Gastroesophageal sphincter (tissue), 3 donors: ENCODE results near the gene DNAH17.

Experiments used
- POLR2A ChIP-seq, 2 donors: fragments of 450-650 bp; IDR thresholded peaks; one replicate each; pipeline ENCODE4 v1.6.1; 2017; ENCODE audit warnings: antibody characterized with exemption in 2 of 2, mild to moderate bottlenecking in 2 of 2, moderate library complexity in 1 of 2
- POLR2AphosphoS5 ChIP-seq: sonication (generic); formaldehyde crosslinking; IDR thresholded peaks from one replicate; pipeline ENCODE4 v1.6.1; 2017; ENCODE audit warnings: antibody characterized with exemption
- TF ChIP-seq, protein P1 (sequence below), 4 experiments: fragments of 200-600 bp in 2 of 4; fragments of 450-650 bp in 2 of 4; sonication (generic) in 1 of 4; IDR thresholded peaks; one replicate each; pipeline ENCODE4 v1.5.1; 2017 to 2019; ENCODE audit warnings: antibody characterized with exemption in 4 of 4, mild to moderate bottlenecking in 2 of 4, moderate library complexity in 2 of 4

DNA sequence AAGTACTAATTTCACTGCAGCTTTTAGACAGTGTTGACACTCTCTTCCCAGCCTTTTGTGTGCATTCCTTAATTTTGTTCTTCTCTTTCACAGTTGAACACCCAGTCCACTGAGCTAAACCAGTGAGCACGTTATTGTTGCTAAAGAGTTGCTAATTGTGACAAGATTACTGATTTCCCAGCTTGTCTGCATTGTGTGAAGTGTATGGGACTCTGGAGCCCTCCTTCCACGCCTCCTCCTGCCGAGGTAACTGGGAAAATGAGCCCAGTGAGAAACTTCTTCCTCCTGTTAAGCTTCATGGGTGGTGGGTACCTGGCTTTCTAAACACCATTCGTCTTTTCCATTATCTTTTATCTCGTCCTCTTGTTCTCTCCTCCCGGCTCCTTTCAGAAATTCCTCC is 29.8 kb upstream of the DNAH17 start:
- TF ChIP-seq, protein P1, sequence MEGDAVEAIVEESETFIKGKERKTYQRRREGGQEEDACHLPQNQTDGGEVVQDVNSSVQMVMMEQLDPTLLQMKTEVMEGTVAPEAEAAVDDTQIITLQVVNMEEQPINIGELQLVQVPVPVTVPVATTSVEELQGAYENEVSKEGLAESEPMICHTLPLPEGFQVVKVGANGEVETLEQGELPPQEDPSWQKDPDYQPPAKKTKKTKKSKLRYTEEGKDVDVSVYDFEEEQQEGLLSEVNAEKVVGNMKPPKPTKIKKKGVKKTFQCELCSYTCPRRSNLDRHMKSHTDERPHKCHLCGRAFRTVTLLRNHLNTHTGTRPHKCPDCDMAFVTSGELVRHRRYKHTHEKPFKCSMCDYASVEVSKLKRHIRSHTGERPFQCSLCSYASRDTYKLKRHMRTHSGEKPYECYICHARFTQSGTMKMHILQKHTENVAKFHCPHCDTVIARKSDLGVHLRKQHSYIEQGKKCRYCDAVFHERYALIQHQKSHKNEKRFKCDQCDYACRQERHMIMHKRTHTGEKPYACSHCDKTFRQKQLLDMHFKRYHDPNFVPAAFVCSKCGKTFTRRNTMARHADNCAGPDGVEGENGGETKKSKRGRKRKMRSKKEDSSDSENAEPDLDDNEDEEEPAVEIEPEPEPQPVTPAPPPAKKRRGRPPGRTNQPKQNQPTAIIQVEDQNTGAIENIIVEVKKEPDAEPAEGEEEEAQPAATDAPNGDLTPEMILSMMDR (IDR thresholded peaks at IDR 0.05): no peak
- TF ChIP-seq POLR2AphosphoS5: no peak
- TF ChIP-seq POLR2A (IDR thresholded peaks at IDR 0.05): no peak
